HPDE6-E6E7 (cell line): ENCODE results near the gene DUSP28.
"Not testable (repeated sequence)": the region's sequence is repeated elsewhere in the genome, so short reads cannot be mapped to it uniquely, and the experiment has no call there.

Experiments used
- DNase-seq: peaks from one replicate; pipeline ENCODE4 v3.0.0; 2011; ENCODE audit warnings: missing footprints; ENCODE audit errors: extremely low spot score

Gene DUSP28

GRCh38 chr2:240560480-240561324, 545 bp downstream of the DUSP28 start:
- DNase-seq, result peak; percentile 65

DNA sequence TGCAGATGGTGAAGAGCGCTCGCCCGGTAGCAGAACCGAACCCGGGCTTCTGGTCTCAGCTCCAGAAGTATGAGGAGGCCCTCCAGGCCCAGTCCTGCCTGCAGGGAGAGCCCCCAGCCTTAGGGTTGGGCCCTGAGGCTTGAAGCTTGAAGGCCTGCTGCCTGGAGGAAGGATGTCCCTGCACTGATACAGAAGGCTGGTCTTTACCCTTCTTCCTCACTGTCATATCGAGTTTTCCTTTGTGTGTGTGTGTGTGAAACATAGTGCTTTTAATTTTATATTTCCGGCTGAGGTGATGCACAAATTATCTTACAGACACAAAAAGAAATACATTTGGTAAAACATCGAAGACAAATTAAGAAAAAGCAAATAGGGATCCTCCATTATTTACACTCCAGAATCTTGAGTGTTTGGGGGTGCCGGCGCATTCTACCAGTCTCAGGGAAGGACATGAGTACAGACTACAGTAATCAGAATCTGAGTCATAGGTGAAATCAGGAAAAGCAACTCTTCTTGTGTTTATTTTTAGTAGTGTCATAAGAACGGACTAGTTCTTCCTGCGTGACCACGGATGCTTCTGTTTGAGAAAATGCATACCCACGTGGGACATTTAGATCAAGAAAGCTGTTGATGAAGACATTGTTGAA, 1.3 kb downstream of the DUSP28 start:
- DNase-seq, result no peak

DNA sequence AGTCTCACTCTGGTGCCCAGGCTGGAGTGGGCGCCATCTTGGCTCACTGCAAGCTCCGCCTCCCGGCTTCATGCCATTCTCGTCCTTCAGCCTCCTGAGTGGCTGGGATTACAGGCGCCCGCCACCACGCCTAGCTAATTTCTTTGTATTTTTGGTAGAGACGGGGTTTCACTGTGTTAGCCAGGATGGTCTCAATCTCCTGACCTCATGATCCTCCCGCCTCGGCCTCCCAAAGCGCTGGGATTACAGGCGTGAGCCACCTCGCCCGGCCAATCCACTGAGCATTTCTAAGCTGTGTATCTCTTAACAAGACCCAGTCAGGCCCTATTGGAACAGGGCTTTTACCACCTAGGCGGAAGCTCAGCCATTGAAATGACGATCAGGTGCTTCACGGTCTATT, 3.1 kb downstream of the DUSP28 start:
- not testable (repeated sequence) for DNase-seq

DNA sequence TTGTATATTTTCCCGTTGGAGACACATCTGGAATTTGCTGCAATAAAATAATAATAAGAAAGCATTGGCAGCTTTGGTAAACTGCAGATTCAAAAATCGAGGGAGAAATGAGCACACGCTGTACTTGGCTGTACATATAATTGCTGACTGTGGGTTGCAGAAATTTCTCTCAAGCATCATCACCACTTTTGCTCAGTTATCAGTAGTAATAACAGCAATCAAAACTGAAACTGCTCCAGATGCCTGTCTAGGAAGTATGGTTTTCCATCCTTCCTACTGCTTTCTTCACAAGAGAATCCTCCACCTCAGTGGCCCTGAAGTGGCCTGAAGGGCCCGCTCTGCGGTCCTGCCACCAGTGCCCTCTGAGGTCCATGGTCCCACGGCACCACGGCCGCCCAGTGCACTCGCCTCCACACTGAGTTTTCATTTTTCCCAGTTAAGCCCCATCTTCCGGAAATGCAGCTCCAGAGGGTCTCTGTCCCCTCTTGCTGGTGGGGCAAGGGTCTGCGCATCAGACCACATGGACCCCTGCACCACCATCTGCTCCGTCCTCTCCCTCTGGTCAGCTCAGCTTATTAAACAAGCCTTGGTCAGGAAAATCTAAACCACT, 3.9 kb downstream of the DUSP28 start:
- DNase-seq, result no peak

DNA sequence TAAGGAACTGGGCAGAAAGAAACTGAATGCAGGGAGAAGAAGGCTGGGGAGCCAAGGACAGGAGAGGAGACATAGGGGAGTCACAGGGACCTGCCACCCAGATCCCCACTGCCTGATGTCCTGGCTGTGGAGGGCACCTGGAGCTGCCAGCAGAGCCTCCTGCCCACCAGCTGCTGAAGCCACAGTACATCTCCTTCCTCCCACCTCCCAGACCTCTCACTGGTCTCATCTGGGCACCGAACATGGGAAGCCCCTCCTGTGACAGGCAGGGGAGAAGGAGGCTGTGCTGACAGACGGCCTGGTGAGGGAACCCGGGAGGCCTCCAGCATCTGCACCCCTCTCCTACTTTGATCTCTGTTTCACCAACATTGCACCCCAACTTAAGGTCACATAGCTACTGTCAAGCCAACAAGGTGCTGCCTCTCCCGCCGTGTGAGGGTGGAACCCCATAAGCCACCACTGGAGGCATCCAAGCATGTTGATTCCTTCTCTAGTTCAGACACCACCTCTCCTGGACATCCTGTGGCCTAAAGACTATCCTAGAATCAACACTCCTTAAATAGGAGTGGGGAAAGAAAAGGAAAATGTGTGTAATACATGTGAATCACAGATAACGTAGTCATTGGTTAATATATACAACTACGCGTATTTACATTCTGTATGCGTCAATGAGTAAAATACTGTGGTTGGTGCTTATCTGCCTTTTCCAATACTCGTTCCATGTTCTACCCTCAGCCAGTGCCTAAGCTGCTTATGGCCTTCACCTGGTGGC, 4.6 kb downstream of the DUSP28 start:
- no peak for DNase-seq

DNA sequence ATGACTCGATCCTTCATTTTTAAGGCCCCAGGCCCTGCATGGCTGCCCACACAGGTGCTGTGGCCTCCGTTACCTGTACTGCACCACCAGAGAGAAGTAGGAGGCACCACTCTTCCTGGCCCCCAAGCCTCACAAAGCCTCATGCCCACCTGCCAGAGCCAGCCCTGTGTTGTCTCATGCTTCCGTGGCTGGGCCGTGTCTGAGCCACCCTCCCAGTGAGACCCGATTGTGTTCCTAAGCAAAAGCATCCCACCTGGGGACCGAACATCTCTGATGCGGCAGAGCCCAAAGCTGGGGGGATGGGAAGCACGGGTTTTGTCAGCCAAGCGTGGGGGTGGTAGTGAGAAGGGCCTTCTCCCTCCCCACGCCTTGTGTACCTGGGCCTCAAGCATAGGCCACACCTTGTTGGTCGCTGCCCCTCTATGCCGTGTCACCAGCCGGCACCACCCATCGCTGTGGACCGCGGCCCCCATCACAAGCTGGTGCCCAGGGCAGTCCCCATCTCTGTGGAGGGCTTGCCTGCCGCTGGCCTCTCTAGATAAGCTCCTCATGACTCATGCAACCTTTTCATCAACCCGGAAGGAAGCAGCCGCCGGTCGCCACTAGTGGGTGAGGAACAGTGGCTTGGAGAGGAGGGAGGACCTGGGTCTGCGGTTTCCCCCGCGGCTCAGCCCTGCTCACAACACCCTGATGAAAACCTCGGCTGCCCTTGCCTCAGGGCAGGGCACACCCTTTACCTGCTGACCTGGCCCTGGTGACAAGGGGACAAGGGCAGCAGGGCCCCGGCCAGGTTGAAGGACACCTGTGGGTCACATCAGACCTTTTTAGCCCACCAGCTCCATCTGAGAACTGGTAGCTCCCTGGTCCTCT, 5.4 kb downstream of the DUSP28 start:
- DNase-seq, result no peak

- DNase-seq, result no peak
Observed at GRCh38 chr2:240566203-240567136, 6.3 kb downstream of the DUSP28 start.

DNA sequence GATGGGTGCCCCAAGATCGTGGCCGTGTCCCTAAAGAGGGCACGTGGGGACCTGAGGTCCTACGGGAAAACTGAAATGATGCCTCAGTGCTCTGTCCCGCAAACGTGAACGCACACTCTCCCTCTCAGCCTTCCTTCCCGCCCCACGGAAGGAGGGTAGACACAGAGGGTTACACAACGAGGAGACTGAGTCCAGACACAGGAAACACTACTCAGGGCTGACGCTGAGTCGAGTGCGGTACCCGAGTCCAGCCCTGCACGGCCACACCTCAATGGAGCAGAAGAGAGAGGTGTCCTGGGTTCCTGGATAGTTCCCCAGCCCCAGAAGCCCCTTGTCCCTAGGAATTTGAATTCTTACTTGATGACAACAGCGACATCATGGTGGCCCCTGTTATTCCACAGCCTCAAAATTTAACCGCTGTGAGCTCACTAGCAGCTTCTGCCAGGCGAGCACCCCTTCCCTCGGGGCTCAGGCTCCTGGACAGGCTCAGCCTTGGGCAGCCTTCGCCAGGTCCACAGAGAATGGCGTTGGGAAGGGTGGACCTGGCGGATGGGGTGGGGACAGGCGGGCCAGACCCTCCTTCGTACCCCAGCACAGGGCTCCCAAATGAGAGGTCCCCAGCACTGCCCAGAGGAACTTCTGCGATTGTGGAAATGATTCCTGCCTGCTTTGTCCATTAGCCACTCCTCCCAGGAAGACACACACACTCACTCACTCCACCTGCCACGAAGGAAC, 7.1 kb downstream of the DUSP28 start:
- DNase-seq, result no peak

DNA sequence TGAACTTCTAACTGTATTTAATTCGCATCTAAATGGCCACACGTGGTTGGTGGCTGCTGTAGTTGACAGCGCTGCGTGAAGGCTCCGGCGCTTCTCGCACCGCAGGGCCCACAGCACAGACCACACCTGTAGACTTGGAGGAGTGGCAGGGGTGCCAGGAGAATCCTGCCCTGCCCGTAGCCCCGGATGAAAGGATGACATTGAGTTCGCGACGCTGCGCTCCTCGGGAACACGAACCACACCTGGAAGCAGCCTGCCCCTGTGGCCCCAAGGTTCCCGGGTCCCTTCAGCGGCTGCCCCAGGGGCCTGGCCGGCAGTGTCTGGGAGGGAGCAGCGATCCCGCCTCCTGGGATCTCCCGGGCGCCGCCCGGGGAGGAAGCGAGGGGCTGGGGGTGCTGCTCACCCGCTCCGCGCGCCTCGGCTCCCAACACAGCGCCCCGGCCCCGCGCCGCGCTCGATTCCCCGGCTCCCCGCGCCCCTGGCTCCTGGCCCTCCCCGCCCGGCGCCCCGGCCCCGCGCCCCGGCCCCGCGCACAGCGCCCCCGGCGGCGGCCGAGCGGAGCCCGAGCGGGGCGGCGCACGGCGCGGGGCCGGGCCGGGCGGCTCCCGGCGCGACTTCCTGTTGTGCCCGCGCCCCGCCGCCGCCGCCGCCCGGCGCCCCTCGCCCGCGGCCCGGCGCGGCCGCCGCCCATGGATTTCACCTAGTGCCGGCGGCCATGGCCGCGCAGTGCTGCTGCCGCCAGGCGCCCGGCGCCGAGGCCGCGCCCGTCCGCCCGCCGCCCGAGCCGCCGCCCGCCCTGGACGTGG, 7.9 kb downstream of the DUSP28 start, which contains the start of gene RNPEPL1:
Gene RNPEPL1 (plus strand): TSS at position 613 of the 806 bp plus-strand sequence. CDS start 103 bp downstream, at position 716.
- DNase-seq, result no peak

GRCh38 chr2:240568678-240569522, 8.7 kb downstream of the DUSP28 start:
- no peak for DNase-seq

DNA sequence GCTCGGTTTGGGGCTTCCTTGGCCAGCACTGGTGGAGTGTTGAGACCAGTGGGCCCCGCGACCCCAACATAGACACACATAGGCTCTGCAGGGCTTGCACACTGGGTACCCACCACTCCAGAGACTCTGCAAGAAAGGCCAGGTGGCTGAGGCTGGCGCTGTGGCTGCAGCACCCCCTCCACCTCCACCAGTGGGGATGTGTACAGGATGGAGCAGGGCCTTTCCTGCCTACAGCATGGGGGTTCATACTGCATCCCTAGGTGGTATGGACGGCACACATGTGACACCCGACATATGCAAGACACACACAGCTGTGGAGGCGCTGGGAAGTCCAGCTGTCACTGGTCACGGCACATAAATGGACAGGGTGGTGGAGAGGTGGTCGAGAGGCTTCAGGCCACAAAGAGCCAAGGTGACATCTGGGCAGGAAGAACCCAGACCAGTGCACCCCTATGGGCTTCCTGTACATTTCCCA, 9.4 kb downstream of the DUSP28 start:
- no peak for DNase-seq

GRCh38 chr2:240569998-240570530, 9.9 kb downstream of the DUSP28 start:
- DNase-seq, result no peak

DNA sequence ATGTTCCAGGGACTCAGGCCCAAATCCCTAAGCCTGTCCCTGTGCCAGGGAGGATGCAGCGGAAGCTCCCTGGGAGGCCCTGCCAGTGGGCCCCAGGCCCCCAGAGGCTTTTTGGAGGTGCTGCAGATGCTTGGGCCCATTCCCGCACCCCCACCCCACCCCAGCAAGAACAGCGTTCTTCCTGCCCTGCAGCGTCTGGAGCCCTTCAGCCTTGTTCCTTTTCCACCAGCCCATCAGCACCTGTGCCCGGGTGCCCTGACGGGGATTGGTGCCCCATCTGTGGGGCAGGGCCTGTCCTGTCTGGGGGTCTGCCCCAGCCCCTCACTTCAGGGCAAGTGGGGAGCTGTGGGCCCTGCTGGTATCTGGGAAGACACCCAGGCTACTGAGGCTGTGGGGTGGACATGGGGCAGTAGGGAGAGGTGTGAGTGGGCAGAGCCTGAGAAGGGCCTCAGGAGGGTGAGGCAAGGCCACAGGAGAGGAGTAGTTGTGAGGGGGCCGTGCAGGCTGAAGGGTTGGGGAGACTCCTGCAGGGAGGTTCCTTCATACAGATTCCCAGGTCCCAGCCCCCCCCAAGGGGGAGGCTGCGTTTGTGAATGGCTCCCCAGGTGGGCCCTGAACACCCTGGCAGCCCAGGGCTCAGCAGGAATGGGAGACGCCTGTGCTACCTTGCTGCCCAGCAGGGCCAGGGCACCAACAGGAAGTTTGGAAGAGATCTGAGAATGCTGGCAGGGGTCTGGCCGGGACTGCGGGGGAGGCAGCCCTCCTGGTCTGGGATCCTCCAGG, 10.6 kb downstream of the DUSP28 start:
- no peak for DNase-seq

GRCh38 chr2:240571314-240571973, 11.3 kb downstream of the DUSP28 start:
- no peak for DNase-seq
